ENCODE data around the gene DTWD1. TPM values are rescaled to one million over a fixed set of nuclear protein-coding genes. Genes with fewer than 3 reads are reported as not detected.

Gene DTWD1
- total and polyA plus RNA-seq, 2 of the 13 experiments (the other 11 are each of a cell fraction or from before 2014, with no cell fraction given), result 12.7 to 18.3 TPM

- peak; percentile 88 for TF ChIP-seq ZNF503 (CRISPR knock-in tag; IDR thresholded peaks at IDR 0.05)
- TF ChIP-seq CBX5 (CRISPR knock-in tag; IDR thresholded peaks at IDR 0.05; ENCODE audit: borderline replicate concordance), result peak; percentile 99
- peak; percentile 72; the same call in 1 of the 2 replicates for TF ChIP-seq PRMT3 (CRISPR knock-in tag; IDR thresholded peaks at IDR 0.05; ENCODE audit: borderline replicate concordance, low read depth)
- TF ChIP-seq MZF1 (CRISPR knock-in tag; IDR thresholded peaks at IDR 0.05; ENCODE audit: borderline replicate concordance), result peak; percentile 91; the same call in 1 of the 2 replicates
- TF ChIP-seq NKX3-1 (CRISPR knock-in tag; IDR thresholded peaks at IDR 0.05), result peak; percentile 86
- TF ChIP-seq NFKBIZ (CRISPR knock-in tag; IDR thresholded peaks at IDR 0.05), result peak; percentile 81; the same call in 1 of the 2 replicates
- peak; percentile 95 for TF ChIP-seq GATAD1 (CRISPR knock-in tag; IDR thresholded peaks at IDR 0.05)
- TF ChIP-seq ARID3A (IDR thresholded peaks at IDR 0.05; ENCODE audit: low read depth, low read length), result peak; percentile 66; the same call in 1 of the 2 replicates
- TF ChIP-seq AGO1 (IDR thresholded peaks at IDR 0.05; ENCODE audit: low read depth, low read length, poor library complexity, severe bottlenecking), result no peak
- TF ChIP-seq YEATS4 (CRISPR knock-in tag; IDR thresholded peaks at IDR 0.05; ENCODE audit: borderline replicate concordance), result peak; percentile 100
- TF ChIP-seq RORA (CRISPR knock-in tag; IDR thresholded peaks at IDR 0.05), result no peak
- TF ChIP-seq REL (CRISPR knock-in tag; conservative IDR thresholded peaks at IDR 0.05), result peak; percentile 91; the same call in 1 of the 2 replicates
- TF ChIP-seq ZNF362 (CRISPR knock-in tag; IDR thresholded peaks at IDR 0.05; ENCODE audit: borderline replicate concordance), result peak; percentile 66; the same call in 1 of the 2 replicates
- no peak for TF ChIP-seq PBX2 (CRISPR knock-in tag; IDR thresholded peaks at IDR 0.05)
- TF ChIP-seq RERE (CRISPR knock-in tag; IDR thresholded peaks at IDR 0.05; ENCODE audit: low read depth), result peak; percentile 80; the same call in 1 of the 2 replicates
- no peak for TF ChIP-seq ZNF550 (CRISPR knock-in tag; IDR thresholded peaks at IDR 0.05; ENCODE audit: borderline replicate concordance)
Observed at GRCh38 chr15:49620658-49621368, at the start of gene DTWD1, which contains the start of gene FAM227B (continued).

Measured in HepG2 (cell line).